ENCODE results near the gene DNAJC21.
"Not testable (repeated sequence)": the region's sequence is repeated elsewhere in the genome, so short reads cannot be mapped to it uniquely, and the experiment has no call there.

Gene DNAJC21

DNA sequence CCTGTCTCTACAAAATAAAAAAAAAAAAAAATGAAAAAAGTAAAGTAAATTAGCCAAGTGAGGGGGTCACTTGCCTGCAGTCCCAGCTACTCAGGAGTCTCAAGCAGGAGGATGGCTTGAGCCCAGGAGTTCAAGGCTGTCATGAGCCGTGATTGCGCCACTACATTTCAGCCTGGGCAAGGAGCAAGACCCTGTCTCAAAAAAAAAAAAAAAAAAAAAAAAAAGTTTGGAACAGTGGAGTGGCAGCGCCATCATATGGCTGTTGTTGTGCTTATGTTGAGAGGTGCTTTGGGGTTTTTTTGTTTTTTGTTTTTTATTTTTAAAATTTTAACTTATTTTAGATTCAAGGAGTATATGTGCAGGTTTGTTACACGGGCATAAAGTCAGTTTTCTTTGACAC, 10.3 kb upstream of the DNAJC21 start:
- peaks cover 18 to 19% of the 10 kb centered on the region in 2 donors for H3K4me1 ChIP-seq (ENCODE audit: control insufficient read depth in 1 of 2, insufficient read depth in 2 of 2, low read length in 2 of 2)
- no peak overlapping the region for H3K4me3 ChIP-seq (ENCODE audit: low read depth in 1 of 2, low read length in 2 of 2)
- no peaks in the 10 kb centered on the region for H3K27me3 ChIP-seq (ENCODE audit: control insufficient read depth in 1 of 2, insufficient read depth in 2 of 2, low read length in 2 of 2)
- H3K9ac ChIP-seq (ENCODE audit: low read depth in 1 of 2, low read length in 2 of 2), result no peak overlapping the region
- H3K36me3 ChIP-seq (ENCODE audit: control insufficient read depth in 1 of 2, insufficient read depth in 2 of 2, low read length in 2 of 2), result peaks cover 8 to 34% of the 10 kb centered on the region in 2 donors
- no peaks in the 10 kb centered on the region for H3K9me3 ChIP-seq (ENCODE audit: control insufficient read depth in 1 of 2, low read length in 2 of 2)
- no peak overlapping the region for H3K27ac ChIP-seq (ENCODE audit: low read depth, low read length)

DNA sequence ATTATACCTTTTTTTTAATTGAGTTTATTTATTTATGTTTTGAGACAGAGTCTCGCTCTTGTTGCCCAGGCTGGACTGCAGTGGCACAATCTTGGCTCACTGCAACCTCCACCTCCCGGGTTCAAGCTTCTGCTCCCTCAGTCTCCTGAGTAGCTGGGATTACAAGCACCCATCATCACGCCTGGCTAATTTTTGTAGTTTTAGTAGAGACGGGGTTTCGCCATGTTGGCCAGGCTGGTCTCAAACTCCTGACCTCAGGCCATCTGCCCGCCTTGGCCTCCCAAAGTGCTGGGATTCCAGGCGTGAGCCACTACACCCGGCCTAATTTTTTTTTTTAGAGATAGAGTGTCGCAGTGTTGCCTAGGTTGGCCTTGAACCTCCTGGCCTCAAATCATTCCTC, 6.1 kb upstream of the DNAJC21 start:
- not testable (repeated sequence) for H3K4me1 ChIP-seq (ENCODE audit: control insufficient read depth in 1 of 2, insufficient read depth in 2 of 2, low read length in 2 of 2); H3K4me3 ChIP-seq (ENCODE audit: low read depth in 1 of 2, low read length in 2 of 2); H3K9me3 ChIP-seq (ENCODE audit: control insufficient read depth in 1 of 2, low read length in 2 of 2); H3K27ac ChIP-seq (ENCODE audit: low read depth, low read length); H3K27me3 ChIP-seq (ENCODE audit: control insufficient read depth in 1 of 2, insufficient read depth in 2 of 2, low read length in 2 of 2); H3K9ac ChIP-seq (ENCODE audit: low read depth in 1 of 2, low read length in 2 of 2)
- peaks cover 17 to 54% of the 10 kb centered on the region in 2 donors for H3K36me3 ChIP-seq (ENCODE audit: control insufficient read depth in 1 of 2, insufficient read depth in 2 of 2, low read length in 2 of 2)

DNA sequence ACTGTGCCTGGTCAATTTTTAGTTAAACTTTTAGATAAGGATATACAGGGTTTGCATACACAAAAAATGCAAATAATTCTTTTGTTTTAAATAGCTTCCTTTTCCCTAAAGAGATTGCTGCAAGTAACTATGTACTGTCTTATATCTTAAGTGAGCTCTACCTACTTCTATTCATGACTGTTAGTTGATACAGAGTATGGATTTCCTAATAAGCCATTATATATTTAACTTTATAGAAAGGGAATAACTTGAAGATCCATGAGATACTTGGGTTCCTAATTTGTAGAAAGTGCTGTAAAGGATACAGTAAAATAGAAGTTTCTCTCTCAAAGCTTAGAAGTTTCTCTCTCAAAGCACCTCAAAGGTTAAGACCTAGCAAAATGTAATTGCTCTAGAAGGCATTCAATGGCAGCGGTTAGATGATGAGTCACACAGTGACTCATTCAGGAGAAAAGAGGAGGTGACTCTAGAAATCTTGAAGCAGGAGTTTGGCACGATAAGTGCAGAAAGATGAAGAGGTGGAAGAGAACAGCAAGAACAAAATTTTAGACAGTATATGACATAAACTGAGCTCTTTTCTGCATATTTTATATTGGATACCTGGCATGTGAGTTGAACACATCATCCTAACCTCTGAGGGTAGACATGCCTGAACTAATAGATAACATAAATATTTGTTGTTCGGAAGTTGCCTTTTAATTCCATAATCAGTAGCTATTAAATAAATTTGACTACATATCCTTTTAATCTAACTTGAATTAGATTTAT, 5.5 kb upstream of the DNAJC21 start:
- Histone ChIP-seq H3K9ac (ENCODE audit: low read depth in 1 of 2, low read length in 2 of 2) (no peak overlapping the region), H3K4me1 (ENCODE audit: control insufficient read depth in 1 of 2, insufficient read depth in 2 of 2, low read length in 2 of 2) (peaks cover 4 to 7% of the 10 kb centered on the region in 2 donors), H3K9me3 (ENCODE audit: control insufficient read depth in 1 of 2, low read length in 2 of 2) (no peaks in the 10 kb centered on the region), H3K36me3 (ENCODE audit: control insufficient read depth in 1 of 2, insufficient read depth in 2 of 2, low read length in 2 of 2) (peaks cover 17 to 54% of the 10 kb centered on the region in 2 donors), H3K4me3 (ENCODE audit: low read depth in 1 of 2, low read length in 2 of 2) (no peak overlapping the region), H3K27me3 (ENCODE audit: control insufficient read depth in 1 of 2, insufficient read depth in 2 of 2, low read length in 2 of 2) (no peaks in the 10 kb centered on the region), H3K27ac (ENCODE audit: low read depth, low read length) (no peak overlapping the region)

DNA sequence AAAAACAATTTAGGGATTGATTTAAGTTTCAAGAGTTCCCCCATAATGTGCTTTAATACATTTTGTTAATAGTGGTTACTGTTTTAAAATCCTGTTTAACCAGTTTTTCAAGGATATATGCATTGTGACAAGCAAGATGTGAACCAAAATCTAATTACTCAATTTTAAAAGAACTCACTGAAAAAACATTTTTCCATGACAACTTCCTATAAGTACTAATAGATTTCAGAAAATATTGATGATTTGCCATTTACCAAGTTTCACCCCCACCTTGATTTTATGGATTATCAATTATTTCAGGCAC, 4.9 kb upstream of the DNAJC21 start:
- Histone ChIP-seq H3K4me1 (ENCODE audit: control insufficient read depth in 1 of 2, insufficient read depth in 2 of 2, low read length in 2 of 2) (peaks cover 5 to 8% of the 10 kb centered on the region in 2 donors), H3K27me3 (ENCODE audit: control insufficient read depth in 1 of 2, insufficient read depth in 2 of 2, low read length in 2 of 2) (no peaks in the 10 kb centered on the region), H3K9ac (ENCODE audit: low read depth in 1 of 2, low read length in 2 of 2) (no peak overlapping the region), H3K4me3 (ENCODE audit: low read depth in 1 of 2, low read length in 2 of 2) (no peak overlapping the region), H3K9me3 (ENCODE audit: control insufficient read depth in 1 of 2, low read length in 2 of 2) (no peaks in the 10 kb centered on the region), H3K27ac (ENCODE audit: low read depth, low read length) (no peak overlapping the region), H3K36me3 (ENCODE audit: control insufficient read depth in 1 of 2, insufficient read depth in 2 of 2, low read length in 2 of 2) (peaks cover 17 to 54% of the 10 kb centered on the region in 2 donors)

DNA sequence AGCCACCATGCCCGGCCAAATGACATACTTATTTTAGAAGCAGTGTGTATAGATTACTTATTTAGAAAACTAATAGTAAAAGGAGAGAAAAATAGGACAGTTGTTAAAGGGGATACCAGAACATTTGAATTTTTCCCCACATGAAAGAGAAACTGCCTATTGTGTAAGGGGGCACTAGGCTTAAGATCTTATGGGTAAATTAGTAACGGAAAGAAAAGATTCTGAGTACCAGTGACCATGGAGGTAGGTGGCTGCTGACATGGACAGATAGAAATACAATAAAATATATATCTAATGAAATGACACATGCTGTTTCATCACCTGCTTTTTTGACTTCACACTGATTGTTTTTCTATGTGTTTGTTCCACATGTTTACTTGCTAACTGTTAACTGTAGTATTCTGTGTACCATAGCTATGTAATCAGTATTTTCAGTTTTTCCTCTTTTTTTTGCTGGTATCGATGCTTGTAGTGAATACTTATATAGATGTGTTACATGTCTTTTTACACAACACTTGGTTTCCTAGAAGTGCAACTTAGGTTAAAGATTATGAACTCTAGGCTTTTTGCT, 3.0 kb upstream of the DNAJC21 start:
- peaks cover 13 to 39% of the 10 kb centered on the region in 2 donors for H3K36me3 ChIP-seq (ENCODE audit: control insufficient read depth in 1 of 2, insufficient read depth in 2 of 2, low read length in 2 of 2)
- H3K9me3 ChIP-seq (ENCODE audit: control insufficient read depth in 1 of 2, low read length in 2 of 2), result no peaks in the 10 kb centered on the region
- peaks cover 13 to 16% of the 10 kb centered on the region in 2 donors for H3K4me1 ChIP-seq (ENCODE audit: control insufficient read depth in 1 of 2, insufficient read depth in 2 of 2, low read length in 2 of 2)
- no peaks in the 10 kb centered on the region for H3K27me3 ChIP-seq (ENCODE audit: control insufficient read depth in 1 of 2, insufficient read depth in 2 of 2, low read length in 2 of 2)
- no peak overlapping the region for H3K27ac ChIP-seq (ENCODE audit: low read depth, low read length)
- H3K9ac ChIP-seq (ENCODE audit: low read depth in 1 of 2, low read length in 2 of 2), result no peak overlapping the region
- no peak overlapping the region for H3K4me3 ChIP-seq (ENCODE audit: low read depth in 1 of 2, low read length in 2 of 2)

- Histone ChIP-seq H3K9ac (ENCODE audit: low read depth in 1 of 2, low read length in 2 of 2) (no peak overlapping the region), H3K27ac (ENCODE audit: low read depth, low read length) (no peak overlapping the region), H3K4me3 (ENCODE audit: low read depth in 1 of 2, low read length in 2 of 2) (no peak overlapping the region), H3K4me1 (ENCODE audit: control insufficient read depth in 1 of 2, insufficient read depth in 2 of 2, low read length in 2 of 2) (peaks cover 13 to 20% of the 10 kb centered on the region in 2 donors), H3K9me3 (ENCODE audit: control insufficient read depth in 1 of 2, low read length in 2 of 2) (no peaks in the 10 kb centered on the region), H3K36me3 (ENCODE audit: control insufficient read depth in 1 of 2, insufficient read depth in 2 of 2, low read length in 2 of 2) (peaks cover 10 to 27% of the 10 kb centered on the region in 2 donors), H3K27me3 (ENCODE audit: control insufficient read depth in 1 of 2, insufficient read depth in 2 of 2, low read length in 2 of 2) (no peaks in the 10 kb centered on the region)
These were observed 1.6 kb upstream of the DNAJC21 start for GRCh38 chr5:34927785-34928184.

DNA sequence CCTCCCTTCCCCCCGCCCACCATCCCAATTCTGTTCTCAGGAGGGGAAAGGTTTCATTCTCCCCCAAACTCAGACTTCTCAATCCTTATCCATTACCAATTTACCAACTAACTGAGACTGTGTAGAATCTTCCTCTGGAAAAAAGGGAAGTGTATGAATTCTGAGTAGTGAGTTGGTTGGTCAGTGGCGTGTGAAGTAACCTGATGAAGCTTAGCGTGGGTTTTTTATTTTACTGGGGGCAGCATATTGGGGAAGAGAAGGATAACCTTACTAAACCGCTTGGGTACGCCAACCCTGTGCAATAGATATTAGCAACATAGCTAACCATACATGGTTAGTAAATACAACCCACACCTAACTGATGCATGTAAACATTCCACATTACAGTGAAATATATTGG, 1.1 kb upstream of the DNAJC21 start:
- Histone ChIP-seq H3K36me3 (ENCODE audit: control insufficient read depth in 1 of 2, insufficient read depth in 2 of 2, low read length in 2 of 2) (peaks cover 9 to 24% of the 10 kb centered on the region in 2 donors), H3K4me3 (ENCODE audit: low read depth in 1 of 2, low read length in 2 of 2) (peak overlapping the region in 1 of 2 donors; percentile 78), H3K27me3 (ENCODE audit: control insufficient read depth in 1 of 2, insufficient read depth in 2 of 2, low read length in 2 of 2) (no peaks in the 10 kb centered on the region), H3K9ac (ENCODE audit: low read depth in 1 of 2, low read length in 2 of 2) (no peak overlapping the region), H3K4me1 (ENCODE audit: control insufficient read depth in 1 of 2, insufficient read depth in 2 of 2, low read length in 2 of 2) (peaks cover 13 to 20% of the 10 kb centered on the region in 2 donors), H3K27ac (ENCODE audit: low read depth, low read length) (no peak overlapping the region), H3K9me3 (ENCODE audit: control insufficient read depth in 1 of 2, low read length in 2 of 2) (no peaks in the 10 kb centered on the region)

- Histone ChIP-seq H3K27ac (ENCODE audit: low read depth, low read length) (peak overlapping the region; percentile 87), H3K9ac (ENCODE audit: low read depth in 1 of 2, low read length in 2 of 2) (peak overlapping the region; percentile 81 to 87), H3K36me3 (ENCODE audit: control insufficient read depth in 1 of 2, insufficient read depth in 2 of 2, low read length in 2 of 2) (peaks cover 7 to 20% of the 10 kb centered on the region in 2 donors), H3K4me1 (ENCODE audit: control insufficient read depth in 1 of 2, insufficient read depth in 2 of 2, low read length in 2 of 2) (peaks cover 13 to 18% of the 10 kb centered on the region in 2 donors), H3K4me3 (ENCODE audit: low read depth in 1 of 2, low read length in 2 of 2) (peak overlapping the region; percentile 85 to 93), H3K27me3 (ENCODE audit: control insufficient read depth in 1 of 2, insufficient read depth in 2 of 2, low read length in 2 of 2) (no peaks in the 10 kb centered on the region), H3K9me3 (ENCODE audit: control insufficient read depth in 1 of 2, low read length in 2 of 2) (no peaks in the 10 kb centered on the region)
These were observed 532 bp downstream of the DNAJC21 start for GRCh38 chr5:34929720-34930461.

DNA sequence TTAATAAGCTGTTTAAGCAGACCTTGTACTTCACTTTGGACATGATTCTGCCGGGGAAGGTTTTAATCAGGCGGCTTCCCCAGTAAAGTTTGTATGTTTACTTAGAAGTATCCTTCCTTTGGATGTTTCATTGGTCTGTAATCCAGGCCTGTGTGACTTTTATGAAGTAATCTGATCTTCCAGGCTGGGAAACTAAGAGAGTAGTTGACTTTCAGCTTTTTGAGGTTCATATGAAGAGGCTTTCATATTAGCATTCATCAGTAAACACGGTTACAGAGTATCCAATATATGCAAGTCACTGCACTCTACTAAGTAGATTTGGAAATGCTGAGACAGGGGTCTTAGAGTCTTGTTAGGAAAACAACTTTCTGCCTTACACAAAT, 1.1 kb downstream of the DNAJC21 start:
- Histone ChIP-seq H3K9me3 (ENCODE audit: control insufficient read depth in 1 of 2, low read length in 2 of 2) (no peaks in the 10 kb centered on the region), H3K27ac (ENCODE audit: low read depth, low read length) (peak overlapping the region; percentile 87), H3K27me3 (ENCODE audit: control insufficient read depth in 1 of 2, insufficient read depth in 2 of 2, low read length in 2 of 2) (no peaks in the 10 kb centered on the region), H3K4me1 (ENCODE audit: control insufficient read depth in 1 of 2, insufficient read depth in 2 of 2, low read length in 2 of 2) (peaks cover 13 to 18% of the 10 kb centered on the region in 2 donors), H3K9ac (ENCODE audit: low read depth in 1 of 2, low read length in 2 of 2) (peak overlapping the region; percentile 81 to 87), H3K4me3 (ENCODE audit: low read depth in 1 of 2, low read length in 2 of 2) (peak overlapping the region; percentile 85 to 93), H3K36me3 (ENCODE audit: control insufficient read depth in 1 of 2, insufficient read depth in 2 of 2, low read length in 2 of 2) (peaks cover 3 to 15% of the 10 kb centered on the region in 2 donors)

DNA sequence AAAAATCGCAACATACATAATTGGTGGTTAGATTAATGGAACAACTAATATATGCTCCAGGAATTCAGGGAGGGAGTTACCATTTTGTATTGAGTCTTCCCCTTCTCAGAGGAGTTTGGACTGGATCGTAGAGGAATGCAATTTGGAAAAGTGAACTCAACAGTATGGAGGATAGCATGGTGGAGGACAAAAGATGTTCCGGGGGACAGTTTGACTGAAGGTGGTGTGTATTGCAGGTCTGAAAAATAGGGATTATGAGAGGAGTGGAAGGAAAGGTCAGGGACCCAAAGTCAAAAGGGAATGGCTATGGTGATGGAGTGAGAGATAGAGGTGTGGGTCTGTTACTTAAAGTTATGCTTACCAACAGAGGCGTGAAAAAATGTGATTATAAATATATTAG, 1.5 kb downstream of the DNAJC21 start:
- H3K36me3 ChIP-seq (ENCODE audit: control insufficient read depth in 1 of 2, insufficient read depth in 2 of 2, low read length in 2 of 2), result peaks cover 0 to 14% of the 10 kb centered on the region in 2 donors
- H3K4me1 ChIP-seq (ENCODE audit: control insufficient read depth in 1 of 2, insufficient read depth in 2 of 2, low read length in 2 of 2), result peaks cover 13 to 18% of the 10 kb centered on the region in 2 donors
- H3K4me3 ChIP-seq (ENCODE audit: low read depth in 1 of 2, low read length in 2 of 2), result peak overlapping the region; percentile 85 to 93
- H3K27ac ChIP-seq (ENCODE audit: low read depth, low read length), result no peak overlapping the region
- H3K9me3 ChIP-seq (ENCODE audit: control insufficient read depth in 1 of 2, low read length in 2 of 2), result no peaks in the 10 kb centered on the region
- H3K9ac ChIP-seq (ENCODE audit: low read depth in 1 of 2, low read length in 2 of 2), result peak overlapping the region; percentile 81 to 87
- no peaks in the 10 kb centered on the region for H3K27me3 ChIP-seq (ENCODE audit: control insufficient read depth in 1 of 2, insufficient read depth in 2 of 2, low read length in 2 of 2)

Data from duodenal mucosa (tissue), 2 donors.